ENCODE data around the gene CCDC51.

DNA sequence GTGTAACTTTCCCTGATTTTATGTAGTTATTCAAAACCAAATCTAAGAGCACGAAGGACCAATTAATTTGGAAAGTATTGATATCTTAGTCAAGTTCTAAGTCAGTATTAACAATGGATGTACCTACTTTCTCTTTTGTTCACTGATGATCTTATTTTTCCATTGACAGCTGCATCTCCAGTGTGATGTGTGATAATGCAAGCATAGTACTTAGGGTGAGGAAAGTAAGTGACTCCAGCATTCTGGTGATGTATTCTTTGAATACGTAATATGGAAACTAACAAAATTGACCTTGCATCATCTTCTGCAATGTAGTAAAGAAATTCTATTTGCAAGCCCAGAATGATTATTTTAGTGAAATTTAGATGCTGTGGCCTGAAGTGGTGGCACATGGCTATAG, 45.5 kb downstream of the CCDC51 start:
- no peak for TF ChIP-seq GATAD2A (CRISPR knock-in tag; IDR thresholded peaks at IDR 0.05)
- TF ChIP-seq ATF7 (IDR thresholded peaks at IDR 0.05): no peak
- no peak for TF ChIP-seq ATF7 (CRISPR knock-in tag; IDR thresholded peaks at IDR 0.05)
- TF ChIP-seq XRCC5 (optimal IDR thresholded peaks at IDR 0.05; ENCODE audit: low read length): no peak
- no peak for TF ChIP-seq ZKSCAN1 (IDR thresholded peaks at IDR 0.05; ENCODE audit: low read length)
- no peak for TF ChIP-seq ZIK1 (CRISPR knock-in tag; IDR thresholded peaks at IDR 0.05; ENCODE audit: borderline replicate concordance, low read depth)
- TF ChIP-seq, protein P1, sequence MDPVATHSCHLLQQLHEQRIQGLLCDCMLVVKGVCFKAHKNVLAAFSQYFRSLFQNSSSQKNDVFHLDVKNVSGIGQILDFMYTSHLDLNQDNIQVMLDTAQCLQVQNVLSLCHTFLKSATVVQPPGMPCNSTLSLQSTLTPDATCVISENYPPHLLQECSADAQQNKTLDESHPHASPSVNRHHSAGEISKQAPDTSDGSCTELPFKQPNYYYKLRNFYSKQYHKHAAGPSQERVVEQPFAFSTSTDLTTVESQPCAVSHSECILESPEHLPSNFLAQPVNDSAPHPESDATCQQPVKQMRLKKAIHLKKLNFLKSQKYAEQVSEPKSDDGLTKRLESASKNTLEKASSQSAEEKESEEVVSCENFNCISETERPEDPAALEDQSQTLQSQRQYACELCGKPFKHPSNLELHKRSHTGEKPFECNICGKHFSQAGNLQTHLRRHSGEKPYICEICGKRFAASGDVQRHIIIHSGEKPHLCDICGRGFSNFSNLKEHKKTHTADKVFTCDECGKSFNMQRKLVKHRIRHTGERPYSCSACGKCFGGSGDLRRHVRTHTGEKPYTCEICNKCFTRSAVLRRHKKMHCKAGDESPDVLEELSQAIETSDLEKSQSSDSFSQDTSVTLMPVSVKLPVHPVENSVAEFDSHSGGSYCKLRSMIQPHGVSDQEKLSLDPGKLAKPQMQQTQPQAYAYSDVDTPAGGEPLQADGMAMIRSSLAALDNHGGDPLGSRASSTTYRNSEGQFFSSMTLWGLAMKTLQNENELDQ (CRISPR knock-in tag; IDR thresholded peaks at IDR 0.05; ENCODE audit: borderline replicate concordance): no peak
- no peak for TF ChIP-seq ZNF451 (CRISPR knock-in tag; IDR thresholded peaks at IDR 0.05)
- TF ChIP-seq, protein P2, sequence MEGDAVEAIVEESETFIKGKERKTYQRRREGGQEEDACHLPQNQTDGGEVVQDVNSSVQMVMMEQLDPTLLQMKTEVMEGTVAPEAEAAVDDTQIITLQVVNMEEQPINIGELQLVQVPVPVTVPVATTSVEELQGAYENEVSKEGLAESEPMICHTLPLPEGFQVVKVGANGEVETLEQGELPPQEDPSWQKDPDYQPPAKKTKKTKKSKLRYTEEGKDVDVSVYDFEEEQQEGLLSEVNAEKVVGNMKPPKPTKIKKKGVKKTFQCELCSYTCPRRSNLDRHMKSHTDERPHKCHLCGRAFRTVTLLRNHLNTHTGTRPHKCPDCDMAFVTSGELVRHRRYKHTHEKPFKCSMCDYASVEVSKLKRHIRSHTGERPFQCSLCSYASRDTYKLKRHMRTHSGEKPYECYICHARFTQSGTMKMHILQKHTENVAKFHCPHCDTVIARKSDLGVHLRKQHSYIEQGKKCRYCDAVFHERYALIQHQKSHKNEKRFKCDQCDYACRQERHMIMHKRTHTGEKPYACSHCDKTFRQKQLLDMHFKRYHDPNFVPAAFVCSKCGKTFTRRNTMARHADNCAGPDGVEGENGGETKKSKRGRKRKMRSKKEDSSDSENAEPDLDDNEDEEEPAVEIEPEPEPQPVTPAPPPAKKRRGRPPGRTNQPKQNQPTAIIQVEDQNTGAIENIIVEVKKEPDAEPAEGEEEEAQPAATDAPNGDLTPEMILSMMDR (CRISPR knock-in tag; IDR thresholded peaks at IDR 0.05): no peak
- TF ChIP-seq ZBTB20 (CRISPR knock-in tag; IDR thresholded peaks at IDR 0.05; ENCODE audit: borderline replicate concordance, low read depth): no peak
- TF ChIP-seq MXI1 (IDR thresholded peaks at IDR 0.05; ENCODE audit: borderline replicate concordance, low read depth, low read length): no peak
- TF ChIP-seq POLR2AphosphoS2 (IDR thresholded peaks at IDR 0.05; ENCODE audit: low read depth, low read length): no peak
- no peak for TF ChIP-seq POLR2A (IDR thresholded peaks at IDR 0.05; ENCODE audit: insufficient read depth in 1 of 2, low read depth in 2 of 2, low read length in 2 of 2)
- TF ChIP-seq, protein P3, sequence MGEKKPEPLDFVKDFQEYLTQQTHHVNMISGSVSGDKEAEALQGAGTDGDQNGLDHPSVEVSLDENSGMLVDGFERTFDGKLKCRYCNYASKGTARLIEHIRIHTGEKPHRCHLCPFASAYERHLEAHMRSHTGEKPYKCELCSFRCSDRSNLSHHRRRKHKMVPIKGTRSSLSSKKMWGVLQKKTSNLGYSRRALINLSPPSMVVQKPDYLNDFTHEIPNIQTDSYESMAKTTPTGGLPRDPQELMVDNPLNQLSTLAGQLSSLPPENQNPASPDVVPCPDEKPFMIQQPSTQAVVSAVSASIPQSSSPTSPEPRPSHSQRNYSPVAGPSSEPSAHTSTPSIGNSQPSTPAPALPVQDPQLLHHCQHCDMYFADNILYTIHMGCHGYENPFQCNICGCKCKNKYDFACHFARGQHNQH (CRISPR knock-in tag; IDR thresholded peaks at IDR 0.05): no peak

Measured in HepG2 (cell line).